T1000 (cell line): ENCODE data around the gene PDGFB.

ENCODE experiments used
- DNase-seq: peaks from one replicate; lab custom pipeline; 2025; ENCODE audit warnings: mixed read lengths; lab: John Stamatoyannopoulos, UW

Gene PDGFB

GRCh38 chr22:39174498-39175352 is 70.1 kb downstream of the PDGFB start:
- peak; percentile 84 for DNase-seq

- DNase-seq, result no peak
These were observed 70.8 kb downstream of the PDGFB start for GRCh38 chr22:39173787-39174497.
